ENCODE results near the gene IFNA5. TPM values are rescaled to one million over a fixed set of nuclear protein-coding genes. Genes with fewer than 3 reads are reported as not detected.

The IFNA5 gene
- polyA plus RNA-seq, 2 of the 4 experiments (the other 2 are of a cell fraction), result not detected

- no peak for TF ChIP-seq BCL3 (IDR thresholded peaks at IDR 0.05)
- no peak for TF ChIP-seq KDM5A (IDR thresholded peaks at IDR 0.05)
- no peak for TF ChIP-seq ELK1 (IDR thresholded peaks at IDR 0.05; ENCODE audit: low read depth, low read length)
- TF ChIP-seq REST (IDR thresholded peaks at IDR 0.05), result no peak
- no peak for TF ChIP-seq MYC (IDR thresholded peaks at IDR 0.05; ENCODE audit: borderline replicate concordance, low read length)
- TF ChIP-seq ESRRA (IDR thresholded peaks at IDR 0.05; ENCODE audit: borderline replicate concordance, low read length), result no peak
- no peak for TF ChIP-seq EHMT2 (IDR thresholded peaks at IDR 0.05; ENCODE audit: low read depth)
- TF ChIP-seq ZC3H11A (IDR thresholded peaks at IDR 0.05), result no peak
- TF ChIP-seq BHLHE40 (IDR thresholded peaks at IDR 0.05; ENCODE audit: low read depth, low read length), result no peak
- TF ChIP-seq NFE2L2 (conservative IDR thresholded peaks at IDR 0.05; ENCODE audit: low read length), result no peak
- TF ChIP-seq POLR2AphosphoS2 (conservative IDR thresholded peaks at IDR 0.05; ENCODE audit: low read length), result no peak
- no peak for TF ChIP-seq FOXS1 (CRISPR knock-in tag; IDR thresholded peaks at IDR 0.05)
- TF ChIP-seq HOXA7 (CRISPR knock-in tag; IDR thresholded peaks at IDR 0.05), result no peak
- no peak for TF ChIP-seq E2F6 (IDR thresholded peaks at IDR 0.05; ENCODE audit: borderline replicate concordance, low read depth)
- TF ChIP-seq KDM1A (IDR thresholded peaks at IDR 0.05; ENCODE audit: low read depth), result no peak
- no peak for TF ChIP-seq TFCP2L1 (CRISPR knock-in tag; IDR thresholded peaks at IDR 0.05)
- TF ChIP-seq SREBF2 (IDR thresholded peaks at IDR 0.05), result no peak
- no peak for TF ChIP-seq HES2 (IDR thresholded peaks at IDR 0.05)
- no peak for TF ChIP-seq ATOH8 (CRISPR knock-in tag; IDR thresholded peaks at IDR 0.05; ENCODE audit: low read depth)
- TF ChIP-seq POLR2A (IDR thresholded peaks at IDR 0.05; ENCODE audit: low read length), result no peak
- H3K9me3 ChIP-seq, result peaks cover 8% of the 10 kb centered on the region; the same call in 2 of the 3 replicates
- no peak overlapping the region for H3K4me2 ChIP-seq
- no peak for DNase-seq (ENCODE audit: low read depth in 1 of 2, low spot score in 1 of 2)
- H3K4me3 ChIP-seq, result no peak overlapping the region
- no peak for ATAC-seq
- H3K4me1 ChIP-seq, result no peaks in the 10 kb centered on the region
- CTCF ChIA-PET, result interaction anchor here (2.1 kb wide), 1 partner anchor 9 kb away, joined by 5 read pairs; no protein-coding TSS in a partner anchor
- POLR2A ChIA-PET, result no interaction called here
- WGBS (ENCODE audit: missing lambda C conversion rate), result 10% methylated on average over 3 of the region's 3 CpGs
- H3K27ac ChIP-seq, result no peak overlapping the region
- no peak for FAIRE-seq
Measured at GRCh38 chr9:21348430-21348970, 43.4 kb upstream of the IFNA5 start.

Measured in A549 (cell line).